Activated T-helper 9 cell treated with anti-CD3 and anti-CD28 coated beads, Interleukin-2, amount 50 U/mL, for 16 hours (primary cell): ENCODE results near the gene VEGFC.

ENCODE experiments used
- DNase-seq: peaks from one replicate; pipeline ENCODE4 v3.0.0-alpha.2; 2020; ENCODE audit warnings: low read depth

The VEGFC gene

DNA sequence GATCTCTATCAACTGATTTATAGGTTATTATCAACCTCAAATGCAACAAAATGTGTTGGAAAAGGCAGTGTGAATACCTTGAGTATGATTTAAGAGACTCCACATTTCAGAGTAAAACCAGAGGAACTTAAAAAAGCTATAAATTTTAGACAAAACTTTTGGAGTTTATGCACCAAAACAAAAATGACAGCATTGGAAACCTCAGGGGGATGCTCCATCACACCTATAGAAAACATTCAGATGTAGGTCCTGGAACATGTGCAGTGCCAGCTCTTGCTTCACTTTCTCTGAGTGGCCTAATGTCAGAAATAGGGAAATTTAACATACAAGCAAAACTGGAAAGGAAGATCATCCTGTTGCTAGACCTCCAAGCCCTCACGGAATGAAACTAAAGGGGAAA, 5.8 kb upstream of the VEGFC start:
- DNase-seq, result no peak

DNA sequence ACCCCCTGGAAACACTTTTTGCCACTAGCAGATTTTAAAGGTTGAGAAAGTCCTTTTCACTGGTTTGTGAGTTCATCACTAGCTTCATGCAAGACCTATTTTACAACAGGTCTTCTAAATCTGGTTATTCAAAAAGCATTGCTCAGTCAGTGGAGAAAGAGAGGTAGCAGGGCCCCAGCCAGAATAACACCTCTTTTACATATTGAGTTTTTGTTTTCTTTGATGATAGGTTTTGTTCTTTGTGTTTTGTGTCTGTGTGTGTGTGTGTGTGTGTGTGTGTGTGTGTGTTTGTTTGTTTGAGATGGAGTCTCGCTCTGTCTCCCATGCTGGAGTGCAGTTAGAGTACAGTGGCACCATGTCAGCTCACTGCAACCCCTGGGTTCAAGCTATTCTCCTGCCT, 2.7 kb upstream of the VEGFC start:
- no peak for DNase-seq

- DNase-seq, result no peak
Observed at GRCh38 chr4:176794651-176795050, 1.9 kb upstream of the VEGFC start.

DNA sequence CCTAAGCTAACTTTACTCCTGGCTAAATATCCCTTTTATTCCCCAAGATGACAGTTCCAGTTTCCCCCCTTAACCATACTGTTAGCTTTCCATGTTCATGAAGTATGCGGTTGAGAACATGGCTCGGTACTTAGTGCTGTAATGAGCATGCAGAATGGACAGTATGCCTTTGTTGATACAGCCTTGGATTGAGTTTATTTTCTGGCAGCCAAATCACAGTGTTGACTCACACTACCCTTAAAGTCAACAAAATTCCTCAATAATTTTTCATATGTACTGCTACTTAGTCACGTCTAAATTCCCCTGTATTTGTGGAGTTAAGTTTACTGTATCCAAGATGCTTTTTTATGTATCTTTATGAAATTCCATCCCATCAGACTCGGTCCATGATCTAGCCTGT, 1.4 kb upstream of the VEGFC start:
- DNase-seq, result no peak

- DNase-seq, result no peak
Observed at GRCh38 chr4:176793060-176793605, 411 bp upstream of the VEGFC start.

- no peak for DNase-seq
Observed at GRCh38 chr4:176791591-176792325, 964 bp downstream of the VEGFC start.

DNA sequence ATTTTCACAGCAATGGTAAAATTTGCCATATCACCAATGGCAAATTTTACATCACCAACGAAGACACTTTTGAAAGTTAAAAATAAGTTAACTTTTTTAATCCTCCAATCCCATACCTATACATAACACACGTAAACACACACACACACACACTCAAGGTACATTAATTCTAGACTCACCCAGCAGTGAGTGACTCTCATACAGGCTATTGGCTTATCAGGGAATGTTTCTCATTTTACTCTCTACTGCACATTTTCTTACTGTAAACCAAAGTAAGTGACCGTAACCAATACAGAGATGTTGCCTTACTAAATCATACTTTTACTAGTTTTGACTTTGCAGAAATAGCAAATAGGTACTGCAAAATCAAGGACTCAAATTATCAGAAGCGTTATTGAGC, 2.3 kb downstream of the VEGFC start:
- no peak for DNase-seq

- DNase-seq, result no peak
Observed at GRCh38 chr4:176789955-176790354, 2.8 kb downstream of the VEGFC start.

GRCh38 chr4:176788971-176789370, 3.8 kb downstream of the VEGFC start:
- no peak for DNase-seq

DNA sequence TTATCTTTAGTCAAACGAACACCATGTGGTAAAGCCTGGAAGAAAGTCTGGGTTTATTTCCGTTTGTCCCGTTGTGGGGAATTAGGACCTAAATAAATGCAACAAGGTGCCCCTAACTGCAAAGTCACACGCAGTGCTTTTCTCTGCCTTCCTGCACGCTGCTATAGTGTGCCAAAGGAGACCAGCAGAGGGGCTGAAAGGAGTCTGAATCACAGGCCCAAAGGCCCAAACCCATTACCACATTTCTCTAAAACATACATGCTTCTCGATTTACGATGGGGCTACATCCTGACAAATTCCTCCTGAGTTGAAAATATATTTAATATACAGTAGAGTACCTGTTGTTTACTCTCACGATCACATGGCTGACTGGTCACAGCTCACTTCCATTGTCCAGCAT, 4.5 kb downstream of the VEGFC start:
- no peak for DNase-seq

GRCh38 chr4:176784816-176785215, 7.9 kb downstream of the VEGFC start:
- DNase-seq, result no peak

DNA sequence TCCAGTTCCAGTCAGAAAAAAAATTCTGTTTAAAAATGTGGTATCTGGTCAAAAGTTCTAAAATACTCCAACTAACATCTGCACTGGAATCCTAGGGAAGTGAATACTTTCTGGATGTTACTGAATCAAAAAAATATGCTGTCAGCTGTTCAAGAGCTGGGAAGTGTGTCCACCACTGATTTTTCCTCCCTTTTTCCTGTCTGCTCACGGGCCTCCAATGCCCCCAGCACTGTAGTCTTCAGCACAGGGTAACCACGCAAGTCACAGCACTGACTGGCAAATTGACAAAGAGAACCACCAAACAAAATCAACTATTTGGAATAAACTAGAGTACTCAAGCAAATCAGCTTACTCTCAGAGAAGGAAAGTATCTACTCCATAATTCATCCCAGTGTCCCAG, 9.9 kb downstream of the VEGFC start:
- no peak for DNase-seq

DNA sequence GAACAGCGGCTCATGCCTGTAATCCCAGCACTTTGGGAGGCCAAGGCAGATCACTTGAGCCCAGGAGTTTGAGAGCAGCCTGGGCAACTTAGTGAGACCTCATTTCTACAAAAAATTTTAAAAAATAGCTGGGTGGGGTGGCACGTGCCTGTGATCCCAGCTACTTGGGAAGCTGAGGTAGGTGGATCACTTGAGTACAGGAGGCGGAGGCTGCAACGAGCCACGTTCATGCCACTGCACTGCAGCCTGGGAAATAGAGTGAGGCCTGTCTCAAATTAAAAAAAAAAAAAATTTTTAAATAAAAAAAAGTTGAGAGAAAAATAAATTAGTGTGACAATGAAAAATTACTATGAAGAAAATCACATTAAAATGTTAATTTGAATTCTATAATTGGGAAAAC, 10.5 kb downstream of the VEGFC start:
- no peak for DNase-seq

GRCh38 chr4:176781739-176782100, 11.0 kb downstream of the VEGFC start:
- DNase-seq, result no peak

GRCh38 chr4:176780995-176781738, 11.6 kb downstream of the VEGFC start:
- DNase-seq, result no peak

GRCh38 chr4:176779421-176779820, 13.3 kb downstream of the VEGFC start:
- DNase-seq, result no peak

DNA sequence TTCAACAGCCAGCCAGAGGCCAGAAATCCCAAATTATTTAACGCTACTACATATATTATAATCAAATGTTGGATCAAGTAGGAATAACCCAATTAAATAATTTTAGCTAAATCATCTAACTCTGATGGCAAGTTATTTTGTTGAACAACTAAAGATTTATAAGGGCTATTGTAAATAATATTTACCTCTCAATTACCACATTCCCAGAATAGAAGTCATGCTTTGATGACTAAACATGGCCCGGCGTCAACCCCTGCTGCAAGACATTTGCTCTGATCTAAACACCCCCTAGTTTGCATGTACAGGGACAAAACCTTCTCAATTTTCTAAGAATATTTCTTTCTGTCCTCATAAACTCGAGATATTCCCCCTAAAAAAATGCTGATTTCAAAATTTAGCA, 14.2 kb downstream of the VEGFC start:
- DNase-seq, result no peak

- no peak for DNase-seq
Observed at GRCh38 chr4:176778063-176778462, 14.7 kb downstream of the VEGFC start.

DNA sequence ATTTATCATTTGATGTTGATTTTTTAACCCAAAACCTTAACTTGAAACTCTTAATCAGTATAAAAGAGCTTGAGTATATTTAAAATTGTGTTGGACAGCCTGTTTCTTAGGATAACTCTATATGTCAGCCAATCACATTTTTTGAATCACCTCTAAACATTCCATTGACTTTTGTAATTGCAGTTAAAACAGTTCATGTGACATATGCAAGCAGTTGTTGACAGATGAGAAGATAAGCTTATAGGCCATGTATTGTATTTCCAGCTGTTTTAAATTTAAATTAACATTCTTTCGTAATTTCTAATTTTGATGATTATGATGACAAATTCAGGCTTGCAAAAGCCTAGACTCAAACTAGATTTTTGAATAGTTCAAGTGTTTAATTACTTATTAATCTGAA, 17.4 kb downstream of the VEGFC start:
- DNase-seq, result no peak

DNA sequence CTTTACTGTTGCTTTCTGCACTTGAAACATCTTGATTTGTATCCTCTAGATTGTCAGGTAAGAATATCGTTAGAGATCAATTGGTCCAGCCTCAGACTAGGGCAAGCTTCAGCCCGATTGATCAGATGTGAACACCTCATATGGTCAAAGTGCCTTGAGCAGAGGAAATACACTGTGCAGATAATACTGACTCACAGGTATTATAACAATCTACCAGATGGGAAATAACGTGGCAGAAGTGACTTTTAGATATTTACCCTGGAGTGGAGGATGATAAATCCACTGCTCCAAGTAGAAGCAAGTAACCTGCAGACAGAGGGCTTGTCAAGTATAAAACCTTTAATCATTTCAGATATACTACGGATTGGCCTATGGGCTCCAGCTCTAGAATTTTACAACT, 17.9 kb downstream of the VEGFC start:
- DNase-seq, result no peak

DNA sequence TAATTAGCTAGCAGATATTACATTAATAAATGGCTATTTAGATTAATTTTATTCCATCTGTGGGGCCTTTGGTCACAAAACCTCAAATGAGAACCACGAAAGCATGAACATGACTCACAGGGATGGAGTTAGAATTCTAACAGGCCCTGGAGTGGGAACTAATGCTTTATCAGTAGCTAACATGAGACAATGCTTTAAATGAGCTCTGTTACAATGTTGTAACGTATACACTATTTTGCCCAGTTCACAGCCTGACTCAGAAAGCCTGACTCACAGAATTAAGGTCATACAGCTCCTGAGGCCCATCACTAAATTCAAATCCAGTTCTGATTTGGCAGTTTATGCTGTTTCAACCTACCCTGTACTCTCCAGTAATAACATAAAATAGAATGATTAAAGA, 23.2 kb downstream of the VEGFC start:
- DNase-seq, result no peak

DNA sequence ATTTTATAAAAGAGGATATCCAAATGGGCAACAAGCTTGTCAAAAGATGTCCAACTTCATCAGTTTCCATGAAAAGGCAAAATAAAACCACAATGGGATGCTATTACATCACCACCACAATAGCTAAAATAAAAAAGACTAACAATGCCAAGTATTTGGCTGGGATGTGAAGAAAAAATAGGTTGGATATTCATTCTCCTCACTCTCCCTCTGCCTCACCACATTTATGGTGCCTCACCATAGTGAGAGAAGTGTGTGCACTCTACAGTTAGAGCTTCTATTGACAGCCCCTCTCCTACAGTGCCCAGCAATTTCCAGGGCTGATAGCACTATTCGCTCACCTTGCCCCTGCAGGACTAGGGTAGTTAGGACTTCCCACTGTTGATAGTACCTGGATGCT, 25.5 kb downstream of the VEGFC start:
- no peak for DNase-seq

GRCh38 chr4:176762661-176763308, 29.9 kb downstream of the VEGFC start:
- no peak for DNase-seq
